SH-SY5Y (cell line): ENCODE results near the gene WDR5B.

ENCODE experiments used
- GATA2 ChIP-seq: IDR thresholded peaks from 2 replicates; pipeline ENCODE4 v1.6.1; 2011; ENCODE audit warnings: mild to moderate bottlenecking, low read depth, low read length
- GATA3 ChIP-seq: IDR thresholded peaks from 2 replicates; pipeline ENCODE4 v1.6.1; 2011; ENCODE audit warnings: low read depth, mild to moderate bottlenecking, low read length, moderate library complexity

GRCh38 chr3:122364490-122364889, 51.4 kb downstream of the WDR5B start:
- TF ChIP-seq GATA3 = no peak
- TF ChIP-seq GATA2 = no peak
